GM19099 (cell line): ENCODE results near the gene ANKIB1.

Experiments used
- POLR2A ChIP-seq: IDR thresholded peaks from 3 replicates; pipeline ENCODE4 v1.6.1; 2011; ENCODE audit warnings: low read depth; ENCODE audit not compliant: insufficient read length; ENCODE audit errors: extremely low read depth

Gene ANKIB1

GRCh38 chr7:92245487-92246359 is at the start of gene ANKIB1, which contains the start of gene KRIT1:
ANKIB1 (plus strand) TSS chr7:92245974; CDS start chr7:92294979, 49,005 bp downstream.
KRIT1 (minus strand) TSS chr7:92245914; CDS start chr7:92242135, 3,779 bp downstream.
- TF ChIP-seq POLR2A: peak; percentile 79

- TF ChIP-seq POLR2A: no peak
Measured at GRCh38 chr7:92200791-92201190, 45.0 kb upstream of the ANKIB1 start.

- no peak for TF ChIP-seq POLR2A
Measured at GRCh38 chr7:92205987-92206386, 39.8 kb upstream of the ANKIB1 start.

GRCh38 chr7:92206672-92207071 is 39.1 kb upstream of the ANKIB1 start:
- no peak for TF ChIP-seq POLR2A

GRCh38 chr7:92221766-92222165 is 24.0 kb upstream of the ANKIB1 start:
- TF ChIP-seq POLR2A: no peak

- no peak for TF ChIP-seq POLR2A
Measured at GRCh38 chr7:92226981-92227380, 18.8 kb upstream of the ANKIB1 start.

- TF ChIP-seq POLR2A: no peak
Measured at GRCh38 chr7:92228100-92228499, 17.7 kb upstream of the ANKIB1 start.

- no peak for TF ChIP-seq POLR2A
Measured at GRCh38 chr7:92228742-92229141, 17.0 kb upstream of the ANKIB1 start.

GRCh38 chr7:92230547-92230946 is 15.2 kb upstream of the ANKIB1 start:
- TF ChIP-seq POLR2A: no peak

GRCh38 chr7:92242972-92243371 is 2.8 kb upstream of the ANKIB1 start:
- no peak for TF ChIP-seq POLR2A

GRCh38 chr7:92244808-92245486 is 827 bp upstream of the ANKIB1 start:
- no peak for TF ChIP-seq POLR2A

- TF ChIP-seq POLR2A: no peak
Measured at GRCh38 chr7:92246360-92247101, 757 bp downstream of the ANKIB1 start.

- no peak for TF ChIP-seq POLR2A
Measured at GRCh38 chr7:92250603-92251002, 4.8 kb downstream of the ANKIB1 start.

GRCh38 chr7:92251181-92251580 is 5.4 kb downstream of the ANKIB1 start:
- no peak for TF ChIP-seq POLR2A

GRCh38 chr7:92253251-92253650 is 7.5 kb downstream of the ANKIB1 start:
- TF ChIP-seq POLR2A: no peak
